Lower lobe of right lung (tissue), 2 donors: ENCODE results near the gene DMRTA2. TPM values are rescaled to one million over a fixed set of nuclear protein-coding genes. Genes with fewer than 3 reads are reported as not detected.
"Not testable (repeated sequence)": the region's sequence is repeated elsewhere in the genome, so short reads cannot be mapped to it uniquely, and the experiment has no call there.

Experiments used
- ATAC-seq, 2 donors: fragments of 200-7000 bp; cut with Tn5 transposase; one replicate each; pipeline ENCODE4 v1.9.1; 2020 to 2022; ENCODE audit warnings: mild to moderate bottlenecking in 2 of 2, moderate library complexity in 2 of 2
- DNase-seq: peaks from one replicate; pipeline ENCODE4 v3.0.0-alpha.2; 2020
- H3K27ac ChIP-seq: fragments of 200-600 bp; one replicate; pipeline ENCODE4 v1.8.0; 2022
- H3K27me3 ChIP-seq: fragments of 200-600 bp; one replicate; pipeline ENCODE4 v1.8.0; 2022; ENCODE audit warnings: low read depth
- H3K36me3 ChIP-seq: fragments of 200-600 bp; one replicate; pipeline ENCODE4 v1.8.0; 2022; ENCODE audit warnings: mild to moderate bottlenecking
- H3K4me1 ChIP-seq: fragments of 200-600 bp; one replicate; pipeline ENCODE4 v1.8.0; 2022
- H3K4me3 ChIP-seq: fragments of 200-600 bp; one replicate; pipeline ENCODE4 v1.8.0; 2022; ENCODE audit warnings: mild to moderate bottlenecking
- H3K9me3 ChIP-seq: fragments of 200-600 bp; one replicate; pipeline ENCODE4 v1.8.0; 2022
- CTCF ChIP-seq: fragments of 200-600 bp; IDR thresholded peaks from one replicate; pipeline ENCODE4 v1.8.0; 2022; ENCODE audit warnings: antibody characterized with exemption, mild to moderate bottlenecking
- intact Hi-C: fragments of 100-400 bp; cut with DNase I; formaldehyde crosslinking; loops from one replicate; pipeline ENCODE4 v1.11.0; 2022
- total RNA-seq: library from RNA; stranded (reverse); fragmentation: NEBNext Ultra II Directional; extraction: Animal tissue kit (Norgen Biotek cat#: 25700); gene quantifications from one replicate; pipeline ENCODE4 v1.2.1, GENCODE V29; 2021
- donor health status: DM: no; HTN: yes; CAD: no; lungs with severe emphysema.

Gene DMRTA2
- total RNA-seq, 1 donor from 2014 or later: not detected

- Histone ChIP-seq H3K4me3 (no peak overlapping the region), H3K27me3 (peaks cover 51% of the 10 kb centered on the region), H3K27ac (no peak overlapping the region), H3K36me3 (no peaks in the 10 kb centered on the region), H3K9me3 (no peaks in the 10 kb centered on the region), H3K4me1 (peaks cover 16% of the 10 kb centered on the region)
- DNase-seq: no peak
- intact Hi-C loops: no loop called here
- no peak for TF ChIP-seq CTCF
- ATAC-seq: no peak
Observed at GRCh38 chr1:50412813-50413476, 10.3 kb downstream of the DMRTA2 start.

- Histone ChIP-seq H3K4me1 (no peaks in the 10 kb centered on the region), H3K9me3 (no peaks in the 10 kb centered on the region), H3K4me3 (no peak overlapping the region), H3K36me3 (no peaks in the 10 kb centered on the region), H3K27me3 (peaks cover 12% of the 10 kb centered on the region), H3K27ac (no peak overlapping the region)
- no peak for DNase-seq
- TF ChIP-seq CTCF: no peak
- ATAC-seq: no peak
- intact Hi-C loops: no loop called here
Observed at GRCh38 chr1:50405814-50406213, 17.4 kb downstream of the DMRTA2 start.

GRCh38 chr1:50393522-50394120 is 29.6 kb downstream of the DMRTA2 start:
- TF ChIP-seq CTCF: no peak
- no peaks in the 10 kb centered on the region for H3K27me3 ChIP-seq
- no peak for ATAC-seq
- no peaks in the 10 kb centered on the region for H3K4me1 ChIP-seq
- no peak overlapping the region for H3K4me3 ChIP-seq
- H3K36me3 ChIP-seq: no peaks in the 10 kb centered on the region
- intact Hi-C loops: no loop called here
- DNase-seq: no peak
- no peaks in the 10 kb centered on the region for H3K9me3 ChIP-seq
- no peak overlapping the region for H3K27ac ChIP-seq

GRCh38 chr1:50381551-50381950 is 41.7 kb downstream of the DMRTA2 start:
- H3K27ac ChIP-seq, H3K4me3 ChIP-seq, H3K4me1 ChIP-seq, H3K9me3 ChIP-seq, H3K27me3 ChIP-seq, DNase-seq, ATAC-seq, H3K36me3 ChIP-seq, intact Hi-C loops: not testable (repeated sequence)

GRCh38 chr1:50378770-50379169 is 44.5 kb downstream of the DMRTA2 start:
- ATAC-seq (peak; percentile 96 to 98), DNase-seq (no peak)
- TF ChIP-seq CTCF: no peak
- no peaks in the 10 kb centered on the region for H3K27me3 ChIP-seq
- H3K4me1 ChIP-seq: no peaks in the 10 kb centered on the region
- H3K9me3 ChIP-seq: peaks cover 7% of the 10 kb centered on the region
- intact Hi-C loops: no loop called here
- no peaks in the 10 kb centered on the region for H3K36me3 ChIP-seq
- no peak overlapping the region for H3K4me3 ChIP-seq
- no peak overlapping the region for H3K27ac ChIP-seq

GRCh38 chr1:50373532-50373931 is 49.7 kb downstream of the DMRTA2 start:
- intact Hi-C loops: no loop called here
- no peak for TF ChIP-seq CTCF
- ATAC-seq: peak in 1 of 2 donors; percentile 45

More at GRCh38 chr1:50373532-50373931, 49.7 kb downstream of the DMRTA2 start:
- Histone ChIP-seq H3K9me3 (peaks cover 7% of the 10 kb centered on the region), H3K4me1 (peaks cover 2% of the 10 kb centered on the region), H3K4me3 (no peak overlapping the region), H3K27ac (no peak overlapping the region), H3K27me3 (peaks cover 3% of the 10 kb centered on the region), H3K36me3 (no peaks in the 10 kb centered on the region)
- no peak for DNase-seq
